Endothelial cell of umbilical vein (primary cell): Measurements from ENCODE around the gene RPS6KB1.
"Not testable (repeated sequence)": the region's sequence is repeated elsewhere in the genome, so short reads cannot be mapped to it uniquely, and the experiment has no call there.

Experiments
- EZH2 ChIP-seq: IDR thresholded peaks from 2 replicates; pipeline ENCODE4 v1.6.1; 2012; ENCODE audit warnings: borderline replicate concordance, low read depth, mild to moderate bottlenecking, moderate library complexity, low read length, inconsistent platforms; ENCODE audit not compliant: severe bottlenecking
- FOS ChIP-seq: IDR thresholded peaks from 2 replicates; pipeline ENCODE4 v1.6.1; 2011; ENCODE audit warnings: mild to moderate bottlenecking, low read length, moderate library complexity, borderline replicate concordance; ENCODE audit not compliant: insufficient read depth
- JUN ChIP-seq: IDR thresholded peaks from 2 replicates; pipeline ENCODE4 v1.6.1; 2011; ENCODE audit warnings: borderline replicate concordance, low read depth; ENCODE audit not compliant: insufficient read length, insufficient read depth
- MYC ChIP-seq: IDR thresholded peaks from one replicate; pipeline ENCODE4 v1.6.1; 2011; ENCODE audit warnings: mild to moderate bottlenecking, low read depth, low read length
- POLR2A ChIP-seq: IDR thresholded peaks from 2 replicates; pipeline ENCODE4 v1.6.1; 2012; ENCODE audit warnings: low read depth, mild to moderate bottlenecking, control low read depth, low read length
- POLR2AphosphoS5 ChIP-seq: IDR thresholded peaks from 2 replicates; pipeline ENCODE4 v1.6.1; 2012; ENCODE audit warnings: low read depth, mild to moderate bottlenecking, control low read depth, low read length, moderate library complexity; ENCODE audit not compliant: insufficient read depth
- TF ChIP-seq, protein P1 (sequence below), 2 donors: IDR thresholded peaks; 1 replicate in 1 of 2; 2 replicates in 1 of 2; pipeline ENCODE4 v1.5.1; 2011; ENCODE audit warnings: low read length in 2 of 2, mild to moderate bottlenecking in 2 of 2, moderate library complexity in 2 of 2, control low read depth in 1 of 2, inconsistent platforms in 1 of 2, low read depth in 1 of 2; ENCODE audit not compliant: insufficient read depth in 1 of 2; ENCODE audit errors: extremely low read depth in 1 of 2
- TF ChIP-seq, protein P2 (sequence below): IDR thresholded peaks from 2 replicates; pipeline ENCODE4 v1.6.1; 2011; ENCODE audit not compliant: insufficient read depth, insufficient read length

- TF ChIP-seq, protein P1, sequence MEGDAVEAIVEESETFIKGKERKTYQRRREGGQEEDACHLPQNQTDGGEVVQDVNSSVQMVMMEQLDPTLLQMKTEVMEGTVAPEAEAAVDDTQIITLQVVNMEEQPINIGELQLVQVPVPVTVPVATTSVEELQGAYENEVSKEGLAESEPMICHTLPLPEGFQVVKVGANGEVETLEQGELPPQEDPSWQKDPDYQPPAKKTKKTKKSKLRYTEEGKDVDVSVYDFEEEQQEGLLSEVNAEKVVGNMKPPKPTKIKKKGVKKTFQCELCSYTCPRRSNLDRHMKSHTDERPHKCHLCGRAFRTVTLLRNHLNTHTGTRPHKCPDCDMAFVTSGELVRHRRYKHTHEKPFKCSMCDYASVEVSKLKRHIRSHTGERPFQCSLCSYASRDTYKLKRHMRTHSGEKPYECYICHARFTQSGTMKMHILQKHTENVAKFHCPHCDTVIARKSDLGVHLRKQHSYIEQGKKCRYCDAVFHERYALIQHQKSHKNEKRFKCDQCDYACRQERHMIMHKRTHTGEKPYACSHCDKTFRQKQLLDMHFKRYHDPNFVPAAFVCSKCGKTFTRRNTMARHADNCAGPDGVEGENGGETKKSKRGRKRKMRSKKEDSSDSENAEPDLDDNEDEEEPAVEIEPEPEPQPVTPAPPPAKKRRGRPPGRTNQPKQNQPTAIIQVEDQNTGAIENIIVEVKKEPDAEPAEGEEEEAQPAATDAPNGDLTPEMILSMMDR (IDR thresholded peaks at IDR 0.05; ENCODE audit: extremely low read depth in 1 of 2, insufficient read depth in 1 of 2, low read depth in 1 of 2, low read length in 2 of 2): not testable (repeated sequence)
- TF ChIP-seq FOS, POLR2A, POLR2AphosphoS5, EZH2, JUN, MYC: not testable (repeated sequence)
- TF ChIP-seq, protein P2, sequence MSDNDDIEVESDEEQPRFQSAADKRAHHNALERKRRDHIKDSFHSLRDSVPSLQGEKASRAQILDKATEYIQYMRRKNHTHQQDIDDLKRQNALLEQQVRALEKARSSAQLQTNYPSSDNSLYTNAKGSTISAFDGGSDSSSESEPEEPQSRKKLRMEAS: not testable (repeated sequence)
Measured at GRCh38 chr17:59946433-59946832, 53.5 kb downstream of the RPS6KB1 start.
